Mesenchymal stem cell (in vitro differentiated cells and primary cell): ENCODE data around the gene TNS1.

ENCODE experiments used
- DNase-seq: peaks from one replicate; pipeline ENCODE4 v3.0.0-alpha.2; 2013
- H2AFZ ChIP-seq: one replicate; pipeline ENCODE4 v1.6.1; 2013; ENCODE audit warnings: low read depth, mild to moderate bottlenecking, control low read depth, inconsistent platforms, low read length, moderate library complexity
- H2AK5ac ChIP-seq: 2 replicates; pipeline ENCODE4 v1.6.1; 2013; ENCODE audit warnings: low read length, moderate library complexity, mild to moderate bottlenecking, inconsistent platforms; ENCODE audit not compliant: severe bottlenecking
- H2BK120ac ChIP-seq: one replicate; pipeline ENCODE4 v1.6.1; 2013; ENCODE audit warnings: low read depth, mild to moderate bottlenecking, inconsistent platforms, low read length, moderate library complexity
- H2BK12ac ChIP-seq, 2 experiments: one replicate each; pipeline ENCODE4 v1.6.1; 2013; ENCODE audit warnings: inconsistent platforms in 2 of 2, low read length in 2 of 2, mild to moderate bottlenecking in 2 of 2, moderate library complexity in 2 of 2, control low read depth in 1 of 2
- H2BK15ac ChIP-seq: one replicate; pipeline ENCODE4 v1.6.1; 2013; ENCODE audit warnings: mild to moderate bottlenecking, low read depth, inconsistent platforms; ENCODE audit not compliant: poor library complexity, severe bottlenecking
- H2BK5ac ChIP-seq: 2 replicates; pipeline ENCODE4 v1.6.1; 2013; ENCODE audit warnings: low read depth, mild to moderate bottlenecking, low read length, control low read depth, inconsistent platforms; ENCODE audit not compliant: poor library complexity, severe bottlenecking
- H3K14ac ChIP-seq, 2 experiments: one replicate each; pipeline ENCODE4 v1.6.1; 2013; ENCODE audit warnings: inconsistent platforms in 2 of 2, low read length in 2 of 2, control low read depth in 1 of 2, mild to moderate bottlenecking in 1 of 2, moderate library complexity in 1 of 2
- H3K18ac ChIP-seq, 2 experiments: one replicate each; pipeline ENCODE4 v1.6.1; 2013; ENCODE audit warnings: inconsistent platforms in 2 of 2, low read length in 2 of 2, control low read depth in 1 of 2, low read depth in 1 of 2, mild to moderate bottlenecking in 1 of 2
- H3K23ac ChIP-seq, 2 experiments: one replicate each; pipeline ENCODE4 v1.6.1; 2013; ENCODE audit warnings: inconsistent platforms in 2 of 2, low read length in 2 of 2, mild to moderate bottlenecking in 2 of 2, moderate library complexity in 2 of 2, control low read depth in 1 of 2
- H3K27ac ChIP-seq: 2 replicates; pipeline ENCODE4 v1.5.1; 2013; ENCODE audit warnings: mild to moderate bottlenecking, moderate library complexity, low read length, control low read depth, inconsistent platforms; ENCODE audit not compliant: poor library complexity, severe bottlenecking
- H3K27me3 ChIP-seq, 2 experiments: 2 replicates each; pipeline versions ENCODE4 v1.6.1 to v1.7.0; 2013; ENCODE audit warnings: low read length in 2 of 2, mild to moderate bottlenecking in 2 of 2, moderate library complexity in 2 of 2, control low read depth in 1 of 2, inconsistent platforms in 1 of 2; ENCODE audit not compliant: control insufficient read depth in 1 of 2, insufficient read depth in 1 of 2
- H3K36me3 ChIP-seq, 2 experiments: 2 replicates each; pipeline versions ENCODE4 v1.6.1 to v1.7.0; 2013; ENCODE audit warnings: low read length in 2 of 2, control low read depth in 1 of 2, inconsistent platforms in 1 of 2, low read depth in 1 of 2, mild to moderate bottlenecking in 1 of 2; ENCODE audit not compliant: insufficient read depth in 2 of 2, control insufficient read depth in 1 of 2
- H3K4ac ChIP-seq, 2 experiments: one replicate each; pipeline ENCODE4 v1.6.1; 2013; ENCODE audit warnings: inconsistent platforms in 2 of 2, low read length in 2 of 2, mild to moderate bottlenecking in 2 of 2, moderate library complexity in 2 of 2, control low read depth in 1 of 2, low read depth in 1 of 2
- H3K4me1 ChIP-seq: 2 replicates; pipeline ENCODE4 v1.6.1; 2013; ENCODE audit warnings: low read depth, low read length, control low read depth; ENCODE audit not compliant: control insufficient read depth, insufficient read depth
- H3K4me2 ChIP-seq: 2 replicates; pipeline ENCODE4 v1.6.1; 2013; ENCODE audit warnings: low read length, mild to moderate bottlenecking, inconsistent platforms; ENCODE audit not compliant: poor library complexity, severe bottlenecking
- H3K4me3 ChIP-seq, 2 experiments: 2 replicates each; pipeline versions ENCODE4 v1.5.1 to v1.7.0; 2013; ENCODE audit warnings: low read length in 2 of 2, mild to moderate bottlenecking in 2 of 2, control low read depth in 1 of 2, low read depth in 1 of 2; ENCODE audit not compliant: insufficient read depth in 1 of 2
- H3K79me1 ChIP-seq: replicated peaks from 2 replicates; pipeline ENCODE4 v1.6.1; 2013; ENCODE audit warnings: mild to moderate bottlenecking, control low read depth, low read length, inconsistent platforms; ENCODE audit not compliant: poor library complexity, severe bottlenecking
- H3K9ac ChIP-seq: 2 replicates; pipeline ENCODE4 v1.7.0; 2013; ENCODE audit warnings: mild to moderate bottlenecking, low read length, moderate library complexity
- H3K9me3 ChIP-seq: 2 replicates; pipeline ENCODE4 v1.7.0; 2013; ENCODE audit warnings: mild to moderate bottlenecking, low read length; ENCODE audit not compliant: control insufficient read depth
- H4K8ac ChIP-seq: one replicate; pipeline ENCODE4 v1.6.1; 2013; ENCODE audit warnings: inconsistent platforms, mild to moderate bottlenecking, low read length, moderate library complexity
- H4K91ac ChIP-seq: one replicate; pipeline ENCODE4 v1.6.1; 2013; ENCODE audit warnings: mild to moderate bottlenecking, low read length, inconsistent platforms
- WGBS: methylation state at CpG from one replicate; pipeline ENCODE4 v1.1.7; 2013; ENCODE audit warnings: mixed read lengths; 5-methylcytosine and 5-hydroxymethylcytosine counted together

Gene TNS1

GRCh38 chr2:217996361-217996760 is 6.4 kb downstream of the TNS1 start:
- H4K8ac ChIP-seq, result peak overlapping the region; percentile 33
- WGBS, result 70% methylated on average over 7 of the region's 7 CpGs
- no peak overlapping the region for H2BK5ac ChIP-seq
- H3K4me1 ChIP-seq, result peaks cover 29% of the 10 kb centered on the region
- H3K23ac ChIP-seq, result no peak overlapping the region
- H3K4ac ChIP-seq, result peak overlapping the region in 1 of 2 experiments; percentile 65
- H3K79me1 ChIP-seq, result no peaks in the 10 kb centered on the region
- peak overlapping the region; percentile 36 for H2BK120ac ChIP-seq
- no peak overlapping the region for H3K14ac ChIP-seq
- DNase-seq, result peak; percentile 82
- H3K4me3 ChIP-seq, result peak overlapping the region in 1 of 2 experiments; percentile 71
- peak overlapping the region; percentile 62 for H4K91ac ChIP-seq
- peak overlapping the region; percentile 60 for H2BK15ac ChIP-seq
- H3K4me2 ChIP-seq, result no peak overlapping the region
- H2AK5ac ChIP-seq, result peak overlapping the region; percentile 58
- H3K9me3 ChIP-seq, result no peaks in the 10 kb centered on the region
- peaks cover 0 to 5% of the 10 kb centered on the region in 2 experiments for H3K27me3 ChIP-seq
- no peak overlapping the region for H2AFZ ChIP-seq
- H3K18ac ChIP-seq, result peak overlapping the region; percentile 80 to 86
- no peak overlapping the region for H3K27ac ChIP-seq
- H3K36me3 ChIP-seq, result peaks cover 0 to 29% of the 10 kb centered on the region in 2 experiments
- peak overlapping the region; percentile 84 for H3K9ac ChIP-seq
- H2BK12ac ChIP-seq, result peak overlapping the region in 1 of 2 experiments; percentile 82

DNA sequence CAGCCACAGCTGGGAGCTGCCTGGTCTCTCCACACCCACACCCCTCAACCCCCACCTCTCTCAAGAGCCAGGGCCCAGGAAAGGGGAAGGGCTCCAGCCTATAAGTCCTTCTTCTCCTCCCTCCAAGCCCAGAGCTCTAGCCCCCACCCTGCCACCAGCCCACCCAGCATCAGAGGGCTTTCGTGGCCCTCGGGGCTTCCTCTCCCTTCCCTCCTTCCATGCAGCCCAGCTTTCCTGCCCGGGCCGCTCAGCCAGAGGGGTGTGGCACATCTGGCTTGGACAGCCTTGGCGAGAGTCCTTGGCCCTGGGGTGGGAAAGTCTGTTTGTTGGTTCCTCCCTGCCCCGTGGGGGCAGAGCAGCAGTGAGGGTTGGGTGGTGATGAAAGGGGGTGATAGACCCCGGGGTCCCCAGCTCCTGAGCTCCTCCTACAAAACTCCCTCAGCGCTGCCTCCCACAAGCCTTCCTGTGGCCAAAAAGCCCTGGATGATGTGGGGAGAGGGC is 7.0 kb downstream of the TNS1 start:
- peak overlapping the region; percentile 27 for H4K8ac ChIP-seq
- H3K36me3 ChIP-seq, result peaks cover 0 to 35% of the 10 kb centered on the region in 2 experiments
- H3K18ac ChIP-seq, result peak overlapping the region; percentile 80 to 86
- peak overlapping the region in 1 of 2 experiments; percentile 71 for H3K4me3 ChIP-seq
- H2BK15ac ChIP-seq, result peak overlapping the region; percentile 60
- peak overlapping the region; percentile 58 for H2AK5ac ChIP-seq
- H3K79me1 ChIP-seq, result no peaks in the 10 kb centered on the region
- H3K9me3 ChIP-seq, result no peaks in the 10 kb centered on the region
- H2AFZ ChIP-seq, result no peak overlapping the region
- peaks cover 29% of the 10 kb centered on the region for H3K4me1 ChIP-seq
- peak overlapping the region in 1 of 2 experiments; percentile 82 for H2BK12ac ChIP-seq
- peak overlapping the region in 1 of 2 experiments; percentile 65 for H3K4ac ChIP-seq
- peak overlapping the region in 1 of 2 experiments; percentile 71 for H3K14ac ChIP-seq
- no peak overlapping the region for H3K23ac ChIP-seq
- H3K27ac ChIP-seq, result no peak overlapping the region
- no peak overlapping the region for H2BK5ac ChIP-seq
- no peak for DNase-seq
- H3K27me3 ChIP-seq, result peaks cover 0 to 5% of the 10 kb centered on the region in 2 experiments
- H4K91ac ChIP-seq, result peak overlapping the region; percentile 62
- WGBS, result 55% methylated on average over 4 of the region's 8 CpGs
- H3K9ac ChIP-seq, result peak overlapping the region; percentile 84
- H3K4me2 ChIP-seq, result no peak overlapping the region
- H2BK120ac ChIP-seq, result peak overlapping the region; percentile 36

GRCh38 chr2:217994776-217995274 is 8.0 kb downstream of the TNS1 start:
- Histone ChIP-seq H3K4ac (no peak overlapping the region), H3K27me3 (peaks cover 0 to 5% of the 10 kb centered on the region in 2 experiments), H3K9me3 (no peaks in the 10 kb centered on the region), H3K9ac (peak overlapping the region; percentile 84), H3K4me1 (peaks cover 29% of the 10 kb centered on the region), H2BK12ac (peak overlapping the region; percentile 29 to 67), H2BK120ac (no peak overlapping the region), H4K91ac (no peak overlapping the region), H3K4me2 (peak overlapping the region; percentile 16), H3K79me1 (no peaks in the 10 kb centered on the region), H3K23ac (no peak overlapping the region), H2BK5ac (no peak overlapping the region), H3K27ac (peak overlapping the region; percentile 40), H2AFZ (no peak overlapping the region), H3K36me3 (peaks cover 4 to 44% of the 10 kb centered on the region in 2 experiments), H2BK15ac (no peak overlapping the region), H3K14ac (no peak overlapping the region), H3K18ac (peak overlapping the region in 1 of 2 experiments; percentile 65), H2AK5ac (no peak overlapping the region), H3K4me3 (peak overlapping the region in 1 of 2 experiments; percentile 71), H4K8ac (no peak overlapping the region)
- 40% methylated on average over 4 of the region's 4 CpGs for WGBS
- peak; percentile 89 for DNase-seq

GRCh38 chr2:217993817-217994463 is 8.9 kb downstream of the TNS1 start:
- 50% methylated on average over 4 of the region's 6 CpGs for WGBS
- H3K79me1 ChIP-seq, result no peaks in the 10 kb centered on the region
- no peak overlapping the region for H3K23ac ChIP-seq
- H2BK120ac ChIP-seq, result peak overlapping the region; percentile 11
- DNase-seq, result no peak
- H3K9me3 ChIP-seq, result no peaks in the 10 kb centered on the region
- peak overlapping the region in 1 of 2 experiments; percentile 49 for H3K4me3 ChIP-seq
- H3K36me3 ChIP-seq, result peaks cover 6 to 53% of the 10 kb centered on the region in 2 experiments
- peaks cover 30% of the 10 kb centered on the region for H3K4me1 ChIP-seq
- H3K9ac ChIP-seq, result peak overlapping the region; percentile 84
- peak overlapping the region; percentile 12 to 29 for H2BK12ac ChIP-seq
- H4K91ac ChIP-seq, result no peak overlapping the region
- peak overlapping the region; percentile 40 for H3K27ac ChIP-seq
- H2BK5ac ChIP-seq, result no peak overlapping the region
- H3K18ac ChIP-seq, result peak overlapping the region in 1 of 2 experiments; percentile 68
- H2BK15ac ChIP-seq, result peak overlapping the region; percentile 54
- no peak overlapping the region for H3K14ac ChIP-seq
- no peak overlapping the region for H2AFZ ChIP-seq
- H2AK5ac ChIP-seq, result peak overlapping the region; percentile 33
- peak overlapping the region in 1 of 2 experiments; percentile 29 for H3K4ac ChIP-seq
- no peak overlapping the region for H4K8ac ChIP-seq
- H3K27me3 ChIP-seq, result peaks cover 0 to 5% of the 10 kb centered on the region in 2 experiments
- no peak overlapping the region for H3K4me2 ChIP-seq
